MM.1S (cell line): Measurements from ENCODE around the gene CDK8.

Experiments
- DNase-seq: peaks from one replicate; pipeline ENCODE4 v3.0.0-alpha.2; 2015
- H2AFZ ChIP-seq: fragments of 300-600 bp; sonication (generic); 2 replicates; pipeline ENCODE4 v1.6.0; 2016; ENCODE audit warnings: antibody characterized with exemption, low read length
- H3F3A ChIP-seq: fragments of 300-600 bp; sonication (generic); 2 replicates; pipeline ENCODE4 v1.6.1; 2016; ENCODE audit warnings: mild to moderate bottlenecking, antibody characterized with exemption, low read length, moderate library complexity, mixed read lengths; ENCODE audit not compliant: insufficient read depth
- H3K27ac ChIP-seq: fragments of 300-600 bp; sonication (generic); 2 replicates; pipeline ENCODE4 v1.5.1; 2016; ENCODE audit warnings: mild to moderate bottlenecking, low read length
- H3K27me3 ChIP-seq: fragments of 300-600 bp; sonication (generic); replicated peaks from 2 replicates; pipeline ENCODE4 v1.6.0; 2016; ENCODE audit warnings: low read length; ENCODE audit not compliant: insufficient read depth
- H3K36me3 ChIP-seq: fragments of 300-600 bp; sonication (generic); replicated peaks from 2 replicates; pipeline ENCODE4 v1.6.1; 2016; ENCODE audit warnings: mild to moderate bottlenecking, low read length, mixed read lengths; ENCODE audit not compliant: insufficient read depth
- H3K4me1 ChIP-seq: fragments of 300-600 bp; sonication (generic); 2 replicates; pipeline ENCODE4 v1.6.1; 2016; ENCODE audit warnings: low read length, mixed read lengths
- H3K4me2 ChIP-seq: fragments of 300-600 bp; sonication (generic); 2 replicates; pipeline ENCODE4 v1.6.0; 2016; ENCODE audit warnings: low read depth, low read length
- H3K4me3 ChIP-seq: fragments of 300-600 bp; sonication (generic); 2 replicates; pipeline ENCODE4 v1.5.1; 2016; ENCODE audit warnings: low read length, mixed read lengths
- H3K79me2 ChIP-seq: fragments of 300-600 bp; sonication (generic); 2 replicates; pipeline ENCODE4 v1.6.1; 2016; ENCODE audit warnings: mixed run types, low read length, mixed read lengths
- H3K9ac ChIP-seq: fragments of 300-600 bp; sonication (generic); 2 replicates; pipeline ENCODE4 v1.6.1; 2016; ENCODE audit warnings: low read length, mixed read lengths
- H3K9me2 ChIP-seq: fragments of 300-600 bp; sonication (generic); replicated peaks from 2 replicates; pipeline ENCODE4 v1.6.1; 2016; ENCODE audit warnings: mild to moderate bottlenecking, low read length, mixed read lengths; ENCODE audit not compliant: insufficient read depth
- H3K9me3 ChIP-seq: fragments of 300-600 bp; sonication (generic); replicated peaks from 2 replicates; pipeline ENCODE4 v1.6.1; 2016; ENCODE audit warnings: mild to moderate bottlenecking, low read length, mixed read lengths; ENCODE audit not compliant: insufficient read depth
- H4K20me1 ChIP-seq: fragments of 300-600 bp; sonication (generic); 2 replicates; pipeline ENCODE4 v1.6.1; 2016; ENCODE audit warnings: mild to moderate bottlenecking, low read length, moderate library complexity, mixed read lengths; ENCODE audit not compliant: insufficient read depth
- EZH2 ChIP-seq: fragments of 300-600 bp; sonication (generic); optimal IDR thresholded peaks from 2 replicates; pipeline ENCODE3; 2017; ENCODE audit warnings: low read depth, mild to moderate bottlenecking, antibody characterized with exemption, low read length, mixed read lengths
- EZH2phosphoT487 ChIP-seq: fragments of 300-600 bp; sonication (generic); IDR thresholded peaks from 2 replicates; pipeline ENCODE4 v1.6.1; 2018; ENCODE audit warnings: antibody characterized with exemption, low read length
- TF ChIP-seq, protein P1 (sequence below): fragments of 300-600 bp; sonication (generic); IDR thresholded peaks from 2 replicates; pipeline ENCODE4 v1.5.1; 2016; ENCODE audit warnings: antibody characterized with exemption, low read length, mixed read lengths

The CDK8 gene

DNA sequence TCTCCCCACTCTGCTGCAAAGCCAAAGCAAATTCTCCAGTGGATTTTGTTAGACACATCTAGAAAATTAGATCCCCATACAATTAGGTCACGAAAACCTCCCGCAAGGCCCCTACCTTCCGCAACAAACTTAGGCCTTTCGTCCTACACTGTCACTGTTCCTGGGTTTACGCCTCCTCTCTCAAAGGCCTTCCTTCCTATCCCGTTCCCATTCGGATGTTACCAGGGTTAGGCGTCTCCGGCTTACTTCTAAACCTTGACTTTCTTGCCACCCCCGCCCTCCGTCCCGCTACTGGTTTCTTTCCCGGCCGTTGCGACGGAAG lies 32.6 kb upstream of the CDK8 start:
- H3K4me2 ChIP-seq = peak overlapping the region; percentile 58
- H3K79me2 ChIP-seq = peaks cover 19% of the 10 kb centered on the region
- no peaks in the 10 kb centered on the region for H3K9me3 ChIP-seq
- no peaks in the 10 kb centered on the region for H3K27me3 ChIP-seq
- no peak for DNase-seq
- TF ChIP-seq EZH2 = no peak
- TF ChIP-seq, protein P1, sequence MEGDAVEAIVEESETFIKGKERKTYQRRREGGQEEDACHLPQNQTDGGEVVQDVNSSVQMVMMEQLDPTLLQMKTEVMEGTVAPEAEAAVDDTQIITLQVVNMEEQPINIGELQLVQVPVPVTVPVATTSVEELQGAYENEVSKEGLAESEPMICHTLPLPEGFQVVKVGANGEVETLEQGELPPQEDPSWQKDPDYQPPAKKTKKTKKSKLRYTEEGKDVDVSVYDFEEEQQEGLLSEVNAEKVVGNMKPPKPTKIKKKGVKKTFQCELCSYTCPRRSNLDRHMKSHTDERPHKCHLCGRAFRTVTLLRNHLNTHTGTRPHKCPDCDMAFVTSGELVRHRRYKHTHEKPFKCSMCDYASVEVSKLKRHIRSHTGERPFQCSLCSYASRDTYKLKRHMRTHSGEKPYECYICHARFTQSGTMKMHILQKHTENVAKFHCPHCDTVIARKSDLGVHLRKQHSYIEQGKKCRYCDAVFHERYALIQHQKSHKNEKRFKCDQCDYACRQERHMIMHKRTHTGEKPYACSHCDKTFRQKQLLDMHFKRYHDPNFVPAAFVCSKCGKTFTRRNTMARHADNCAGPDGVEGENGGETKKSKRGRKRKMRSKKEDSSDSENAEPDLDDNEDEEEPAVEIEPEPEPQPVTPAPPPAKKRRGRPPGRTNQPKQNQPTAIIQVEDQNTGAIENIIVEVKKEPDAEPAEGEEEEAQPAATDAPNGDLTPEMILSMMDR = no peak
- TF ChIP-seq EZH2phosphoT487 = no peak
- peak overlapping the region; percentile 95 for H2AFZ ChIP-seq
- no peaks in the 10 kb centered on the region for H4K20me1 ChIP-seq
- H3K4me3 ChIP-seq = peak overlapping the region; percentile 88
- no peaks in the 10 kb centered on the region for H3K4me1 ChIP-seq
- peaks cover 3% of the 10 kb centered on the region; the same call in 1 of the 2 replicates for H3K36me3 ChIP-seq
- no peaks in the 10 kb centered on the region for H3K9me2 ChIP-seq
- no peaks in the 10 kb centered on the region for H3F3A ChIP-seq
- peak overlapping the region; percentile 96 for H3K9ac ChIP-seq
- peak overlapping the region; percentile 82; the same call in 1 of the 2 replicates for H3K27ac ChIP-seq

DNA sequence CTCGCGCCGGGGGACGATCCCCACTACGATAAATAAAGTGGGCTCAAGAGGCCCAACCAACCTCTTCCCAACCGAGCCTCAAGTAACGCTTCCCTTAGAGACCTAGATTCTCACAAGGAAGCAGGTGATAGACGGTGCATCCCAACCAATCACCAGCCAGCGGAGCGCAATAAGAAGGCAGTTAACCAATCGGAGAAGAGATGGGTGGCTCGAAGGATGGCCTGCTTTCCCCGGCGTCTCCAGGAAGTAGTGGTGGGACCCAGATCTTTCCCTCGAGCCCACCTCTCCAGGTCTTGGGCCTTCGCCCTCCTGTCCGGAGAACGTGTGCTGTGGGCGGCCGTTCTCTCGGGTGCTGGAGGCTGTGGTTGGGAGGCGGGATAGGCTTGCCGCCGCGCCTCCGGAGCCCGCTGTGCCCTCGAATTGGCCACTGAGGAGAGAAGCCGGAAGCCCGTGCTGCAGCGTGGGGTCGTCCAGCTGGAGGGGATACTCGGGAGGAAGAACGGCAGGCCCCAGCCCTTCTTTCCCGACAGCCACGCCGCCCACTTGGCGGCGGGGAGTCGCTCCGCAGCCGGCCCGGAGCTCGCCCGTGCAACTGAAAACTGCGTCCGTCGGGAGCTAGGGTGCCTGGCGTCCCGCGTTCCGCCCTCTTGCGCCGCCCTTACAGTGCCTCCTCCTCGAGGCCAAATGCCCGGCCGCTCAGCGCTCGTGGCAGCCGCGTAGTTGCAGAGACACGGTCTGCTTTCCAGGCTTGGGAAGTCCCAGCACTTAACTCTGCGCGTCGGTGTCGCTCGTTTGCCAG lies 32.0 kb upstream of the CDK8 start, which contains the start of gene RNF6:
Gene RNF6 (minus strand): TSS at position 594 of the 799 bp plus-strand sequence. CDS start 2,665 bp downstream, outside the sequence.
- H3K9me2 ChIP-seq = no peaks in the 10 kb centered on the region
- H3K36me3 ChIP-seq = peaks cover 3% of the 10 kb centered on the region; the same call in 1 of the 2 replicates
- peak within 1 kb of the TSS; percentile 96 for H3K9ac ChIP-seq
- peak within 1 kb of the TSS; percentile 82 for H3K27ac ChIP-seq
- H3F3A ChIP-seq = no peaks in the 10 kb centered on the region
- peak; percentile 89 for DNase-seq
- H3K4me3 ChIP-seq = peak within 1 kb of the TSS; percentile 88
- TF ChIP-seq, protein P1 = no peak
- TF ChIP-seq EZH2 = no peak
- no peak for TF ChIP-seq EZH2phosphoT487
- H3K4me2 ChIP-seq = peak within 1 kb of the TSS; percentile 60
- no peaks in the 10 kb centered on the region for H3K27me3 ChIP-seq
- no peaks in the 10 kb centered on the region for H3K9me3 ChIP-seq
- no peaks in the 10 kb centered on the region for H4K20me1 ChIP-seq
- H3K79me2 ChIP-seq = peaks cover 19% of the 10 kb centered on the region
- H3K4me1 ChIP-seq = no peaks in the 10 kb centered on the region
- peak within 1 kb of the TSS; percentile 95 for H2AFZ ChIP-seq

DNA sequence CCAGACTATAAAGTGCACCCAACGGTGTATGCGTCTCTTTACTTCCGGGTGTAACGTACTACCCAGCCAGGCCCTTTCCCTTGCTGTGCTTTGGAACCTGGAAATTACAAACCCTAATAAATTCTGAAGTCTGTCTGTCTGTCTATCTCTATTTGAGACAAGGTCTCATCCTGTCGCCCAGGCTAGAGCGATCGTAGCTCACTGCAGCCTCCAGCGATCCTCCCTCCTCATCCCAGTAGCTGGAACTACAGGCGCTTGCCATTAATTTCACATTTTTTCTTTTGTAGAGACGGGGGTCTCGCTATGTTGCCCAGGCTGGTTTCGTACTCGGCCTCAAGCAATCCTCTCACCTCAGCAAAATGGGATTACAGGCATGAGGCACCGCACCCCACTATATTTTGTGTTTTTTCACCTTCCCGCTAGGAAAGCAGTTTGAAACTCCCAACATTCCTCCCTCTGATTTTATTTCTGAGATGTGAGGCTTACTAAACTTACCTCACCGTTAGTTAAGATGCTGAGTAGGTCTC lies 31.3 kb upstream of the CDK8 start:
- Histone ChIP-seq H3K9ac (peak overlapping the region; percentile 96; the same call in 1 of the 2 replicates), H3K36me3 (peaks cover 3% of the 10 kb centered on the region; the same call in 1 of the 2 replicates), H4K20me1 (no peaks in the 10 kb centered on the region), H3K9me3 (no peaks in the 10 kb centered on the region), H3K4me3 (peak overlapping the region; percentile 88), H3F3A (no peaks in the 10 kb centered on the region), H3K9me2 (no peaks in the 10 kb centered on the region), H3K27ac (peak overlapping the region; percentile 82; the same call in 1 of the 2 replicates), H3K4me1 (no peaks in the 10 kb centered on the region), H3K79me2 (peaks cover 19% of the 10 kb centered on the region), H2AFZ (peak overlapping the region; percentile 95), H3K4me2 (peak overlapping the region; percentile 60; the same call in 1 of the 2 replicates), H3K27me3 (no peaks in the 10 kb centered on the region)
- TF ChIP-seq EZH2phosphoT487 (no peak), EZH2 (no peak)
- TF ChIP-seq, protein P1 = no peak
- no peak for DNase-seq
